GM21786 (cell line): ENCODE measurements around the gene ASB9.

Experiments used
- ATAC-seq: cut with Tn5 transposase; IDR thresholded peaks from one replicate; pipeline ENCODE4 v1.9.1; 2021; ENCODE audit not compliant: unreplicated experiment

ASB9 gene

DNA sequence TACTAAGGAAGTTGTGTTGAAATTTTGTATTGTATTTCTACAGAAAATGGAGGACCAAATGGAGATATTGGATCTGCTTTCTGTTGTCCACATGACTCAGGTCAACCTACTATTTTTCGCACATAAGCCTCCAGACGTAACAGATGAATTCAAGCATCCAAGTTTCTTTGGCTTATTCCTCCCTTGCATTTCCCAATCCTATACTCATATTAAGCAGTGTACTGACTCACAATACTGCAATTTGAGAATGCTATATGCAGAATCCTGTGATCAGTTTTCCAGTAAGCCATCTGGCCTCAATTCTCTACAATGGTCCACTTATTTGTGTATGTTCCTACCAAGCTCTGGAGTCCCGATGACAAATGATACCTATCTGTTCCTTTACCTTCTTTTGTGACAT lies 75.7 kb downstream of the ASB9 start:
- no peak for ATAC-seq
